PC-9 (cell line): ENCODE results near the gene TK2.

Experiments used
- EZH2 ChIP-seq: fragments of 200-600 bp; sonication (generic); IDR thresholded peaks from 2 replicates; pipeline ENCODE4 v1.8.0; 2017; ENCODE audit warnings: antibody characterized with exemption, low read depth
- TF ChIP-seq, protein P1 (sequence below): fragments of 200-600 bp; sonication (generic); conservative IDR thresholded peaks from 2 replicates; pipeline ENCODE4 v1.6.1; 2017; ENCODE audit warnings: mixed run types, antibody characterized with exemption, mild to moderate bottlenecking, moderate library complexity

DNA sequence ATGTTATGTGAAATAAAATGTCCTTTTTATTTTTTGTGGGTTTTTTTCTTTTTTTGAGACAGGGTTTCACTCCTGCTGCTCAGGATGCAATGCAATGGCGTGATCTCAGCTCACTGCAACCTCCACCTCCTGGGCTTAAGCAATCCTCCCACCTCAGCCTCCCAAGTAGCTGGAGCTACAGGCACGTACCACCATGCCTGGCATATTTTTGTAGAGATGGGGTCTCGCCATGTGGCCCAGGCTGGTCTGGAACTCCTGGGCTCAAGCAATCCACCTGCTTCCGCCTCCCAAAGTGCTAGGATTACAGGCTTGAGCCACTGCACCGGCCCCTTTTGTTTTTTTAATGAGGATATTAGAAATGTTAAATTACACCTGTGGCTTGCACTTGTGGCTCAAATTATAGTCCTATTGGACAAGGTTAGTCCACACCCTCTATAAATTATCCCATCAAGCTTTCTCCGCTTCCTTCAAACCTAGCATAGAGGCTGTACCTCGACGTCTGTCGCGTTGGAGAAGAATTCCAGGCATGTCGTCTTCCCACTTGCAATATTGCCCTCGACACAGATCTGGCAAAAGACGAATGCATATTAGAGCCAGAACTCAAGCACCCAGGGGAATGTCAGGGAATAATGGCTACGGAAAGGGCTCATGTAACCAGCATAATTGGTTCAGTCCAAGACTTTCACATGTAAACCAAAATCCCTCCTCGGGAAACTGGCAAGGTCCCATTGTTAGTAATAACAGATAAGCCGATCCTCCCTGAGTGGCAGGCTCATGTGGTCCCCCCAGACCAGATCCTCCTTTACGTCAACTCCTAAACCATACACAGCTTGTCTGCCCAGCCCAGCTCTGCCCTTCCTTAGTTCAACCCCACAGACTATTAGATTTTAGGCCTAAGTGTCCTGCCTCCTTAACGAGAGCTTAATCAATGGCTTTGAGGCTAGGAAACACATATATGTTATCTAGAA is 8.2 kb downstream of the TK2 start:
- TF ChIP-seq, protein P1, sequence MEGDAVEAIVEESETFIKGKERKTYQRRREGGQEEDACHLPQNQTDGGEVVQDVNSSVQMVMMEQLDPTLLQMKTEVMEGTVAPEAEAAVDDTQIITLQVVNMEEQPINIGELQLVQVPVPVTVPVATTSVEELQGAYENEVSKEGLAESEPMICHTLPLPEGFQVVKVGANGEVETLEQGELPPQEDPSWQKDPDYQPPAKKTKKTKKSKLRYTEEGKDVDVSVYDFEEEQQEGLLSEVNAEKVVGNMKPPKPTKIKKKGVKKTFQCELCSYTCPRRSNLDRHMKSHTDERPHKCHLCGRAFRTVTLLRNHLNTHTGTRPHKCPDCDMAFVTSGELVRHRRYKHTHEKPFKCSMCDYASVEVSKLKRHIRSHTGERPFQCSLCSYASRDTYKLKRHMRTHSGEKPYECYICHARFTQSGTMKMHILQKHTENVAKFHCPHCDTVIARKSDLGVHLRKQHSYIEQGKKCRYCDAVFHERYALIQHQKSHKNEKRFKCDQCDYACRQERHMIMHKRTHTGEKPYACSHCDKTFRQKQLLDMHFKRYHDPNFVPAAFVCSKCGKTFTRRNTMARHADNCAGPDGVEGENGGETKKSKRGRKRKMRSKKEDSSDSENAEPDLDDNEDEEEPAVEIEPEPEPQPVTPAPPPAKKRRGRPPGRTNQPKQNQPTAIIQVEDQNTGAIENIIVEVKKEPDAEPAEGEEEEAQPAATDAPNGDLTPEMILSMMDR = no peak
- no peak for TF ChIP-seq EZH2
